Transverse colon (tissue), 4 donors: ENCODE results near the gene EZH1. TPM values are rescaled to one million over a fixed set of nuclear protein-coding genes. Genes with fewer than 3 reads are reported as not detected.
"Not testable (repeated sequence)": the region's sequence is repeated elsewhere in the genome, so short reads cannot be mapped to it uniquely, and the experiment has no call there.

Experiments used
- DNase-seq: peaks from one replicate; pipeline ENCODE4 v3.0.0-alpha.2; 2019
- H3K27ac ChIP-seq, 4 donors: fragments of 200-600 bp; sonication (generic); 2 replicates each; pipeline ENCODE4 v1.5.1; 2016 to 2018; ENCODE audit warnings: inconsistent platforms in 4 of 4
- H3K27me3 ChIP-seq: fragments of 200-600 bp; sonication (generic); 2 replicates; pipeline ENCODE4 v1.5.1; 2017; ENCODE audit warnings: inconsistent platforms
- H3K36me3 ChIP-seq, 4 donors: fragments of 200-600 bp; sonication (generic); 2 replicates each; pipeline ENCODE4 v1.5.1; 2017 to 2019; ENCODE audit warnings: inconsistent platforms in 4 of 4
- H3K4me1 ChIP-seq, 4 donors: fragments of 200-600 bp; sonication (generic); 2 replicates each; pipeline ENCODE4 v1.5.1; 2017 to 2020; ENCODE audit warnings: inconsistent platforms in 4 of 4
- H3K4me3 ChIP-seq, 4 donors: fragments of 200-600 bp; sonication (generic); 1 replicate in 1 of 4; 2 replicates in 3 of 4; pipeline versions ENCODE4 v1.5.1 to v1.6.1; 2017 to 2019; ENCODE audit warnings: inconsistent platforms in 4 of 4
- H3K9me3 ChIP-seq, 2 donors: fragments of 200-600 bp; sonication (generic); 2 replicates each; pipeline ENCODE4 v1.5.1; 2017 to 2019; ENCODE audit warnings: inconsistent platforms in 2 of 2
- CTCF ChIP-seq, 5 experiments: fragments of 200-600 bp in 3 of 5; fragments of 450-650 bp in 2 of 5; sonication (generic) in 3 of 5; IDR thresholded peaks; 1 replicate in 2 of 5; 2 replicates in 3 of 5; pipeline ENCODE4 v1.5.1; 2016 to 2017; ENCODE audit warnings: antibody characterized with exemption in 5 of 5, inconsistent platforms in 3 of 5, mild to moderate bottlenecking in 2 of 5, moderate library complexity in 1 of 5
- EP300 ChIP-seq: sonication (generic); formaldehyde crosslinking; IDR thresholded peaks from one replicate; pipeline ENCODE4 v1.6.1; 2017; ENCODE audit warnings: antibody characterized with exemption, low read depth
- POLR2A ChIP-seq: fragments of 450-650 bp; IDR thresholded peaks from one replicate; pipeline ENCODE4 v1.6.1; 2016; ENCODE audit warnings: antibody characterized with exemption, mild to moderate bottlenecking, moderate library complexity
- POLR2AphosphoS5 ChIP-seq, 3 donors: sonication (generic); formaldehyde crosslinking; IDR thresholded peaks; one replicate each; pipeline ENCODE4 v1.6.1; 2016; ENCODE audit warnings: antibody characterized with exemption in 3 of 3
- WGBS, 2 donors: methylation state at CpG; one replicate each; pipeline ENCODE4 v1.1.5; 2018; ENCODE audit warnings: low coverage in 1 of 2; 5-methylcytosine and 5-hydroxymethylcytosine counted together
- in situ Hi-C, 4 donors: fragments of 200-750 bp; cut with MboI; loops; one replicate each; pipeline versions ENCODE4 v1.15.0 to v1.15.1; 2017; ENCODE audit warnings: low sequenced_read_pairs in 3 of 4, low pct_ligation_motif_present in 1 of 4, low pct_unique_long_range_greater_than_20kb in 1 of 4
- intact Hi-C: fragments of 100-400 bp; cut with DNase I; formaldehyde crosslinking; loops from one replicate; pipeline ENCODE4 v1.15.1; 2023; ENCODE audit warnings: low total_unique reads
- total RNA-seq, 4 donors: library from RNA; depleted of rRNA; stranded (reverse); fragments of >200 nt; gene quantifications; one replicate each; pipeline ENCODE4 v1.1.0, GENCODE V29; 2016

The EZH1 gene
- total RNA-seq, 4 donors from 2014 or later: 30.4 to 159 (median 43.4) TPM

- Histone ChIP-seq H3K27me3 (no peaks in the 10 kb centered on the region), H3K4me3 (no peak overlapping the region), H3K27ac (no peak overlapping the region), H3K4me1 (peaks cover 19 to 31% (median 26%) of the 10 kb centered on the region in 4 donors), H3K36me3 (no peaks in the 10 kb centered on the region), H3K9me3 (no peaks in the 10 kb centered on the region)
- TF ChIP-seq CTCF (IDR thresholded peaks at IDR 0.05) (no peak), POLR2A (no peak), EP300 (no peak), POLR2AphosphoS5 (IDR thresholded peaks at IDR 0.05) (no peak)
- in situ Hi-C loops: no loop called here
- WGBS, 2 donors: 87% methylated on average over 14 of the region's 14 CpGs; no CpG with 5 or more reads in 1 of the 2 donors
- no peak for DNase-seq
- intact Hi-C loops: no loop called here
Measured at GRCh38 chr17:42665581-42666001, 79.2 kb downstream of the EZH1 start.

DNA sequence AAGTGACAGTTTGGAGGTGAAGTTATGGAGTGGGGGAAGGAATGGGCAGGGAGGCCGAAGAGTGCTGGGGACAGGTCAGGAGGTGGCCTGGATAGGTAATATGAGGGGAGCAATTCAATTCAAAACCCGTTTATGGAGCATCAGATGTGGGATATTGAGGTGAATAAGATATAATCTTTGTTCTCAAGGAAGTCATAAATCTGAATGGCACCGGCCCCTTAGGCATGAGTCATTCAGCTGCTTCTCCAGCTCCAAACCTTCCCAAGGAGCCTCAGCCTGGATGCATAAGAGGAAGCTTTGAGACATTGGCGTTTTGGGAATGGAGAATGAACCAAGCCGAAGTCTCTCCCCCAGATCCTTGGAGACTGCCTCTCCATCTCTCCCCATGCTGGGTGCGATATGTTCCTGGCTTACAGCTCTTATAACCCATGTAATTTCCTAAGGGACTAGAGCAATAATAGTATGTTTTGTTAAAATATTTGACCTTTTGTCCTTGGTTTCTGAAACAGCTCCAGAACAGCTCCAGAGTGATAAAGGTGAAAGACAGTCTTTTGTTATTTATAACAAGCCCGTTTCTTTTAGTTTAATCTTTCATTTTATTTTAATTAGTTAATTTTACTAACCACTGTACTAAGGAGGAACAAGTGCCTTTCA is 84.0 kb downstream of the EZH1 start:
- peaks cover 0 to 26% (median 17%) of the 10 kb centered on the region in 4 donors for H3K4me1 ChIP-seq
- WGBS, 2 donors: 32 to 46% methylated on average over 7 of the region's 7 CpGs
- H3K27me3 ChIP-seq: no peaks in the 10 kb centered on the region
- H3K4me3 ChIP-seq: no peak overlapping the region
- DNase-seq: peak; percentile 60
- no peaks in the 10 kb centered on the region for H3K36me3 ChIP-seq
- no peaks in the 10 kb centered on the region for H3K9me3 ChIP-seq
- intact Hi-C loops: no loop called here
- in situ Hi-C loops: no loop called here
- H3K27ac ChIP-seq: peak overlapping the region; percentile 2 to 39 (median 22)
- TF ChIP-seq POLR2AphosphoS5 (IDR thresholded peaks at IDR 0.05): no peak
- no peak for TF ChIP-seq CTCF (IDR thresholded peaks at IDR 0.05)
- no peak for TF ChIP-seq EP300
- no peak for TF ChIP-seq POLR2A

DNA sequence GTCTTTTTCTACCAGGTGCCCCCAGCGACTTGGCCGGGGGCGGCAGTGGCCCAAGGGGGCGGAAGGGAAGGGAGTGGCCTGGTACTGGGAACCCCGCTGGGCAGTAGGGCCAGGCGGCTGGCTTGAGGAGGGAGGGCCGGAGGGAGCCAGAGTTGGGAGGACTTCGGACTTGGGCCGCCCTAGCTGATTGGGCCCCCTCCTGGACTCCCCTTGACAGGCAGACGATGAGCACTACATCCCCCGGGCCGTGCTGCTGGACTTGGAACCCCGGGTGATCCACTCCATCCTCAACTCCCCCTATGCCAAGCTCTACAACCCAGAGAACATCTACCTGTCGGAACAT is 84.9 kb downstream of the EZH1 start:
- H3K9me3 ChIP-seq, intact Hi-C loops, in situ Hi-C loops, DNase-seq, H3K36me3 ChIP-seq, H3K27me3 ChIP-seq: not testable (repeated sequence)
- peak overlapping the region; percentile 70 to 88 (median 82) for H3K27ac ChIP-seq
- 100% methylated on average over 1 of the region's 14 CpGs; no CpG with 5 or more reads in 1 of the 2 donors for WGBS, 2 donors
- peaks cover 0 to 26% (median 17%) of the 10 kb centered on the region in 4 donors for H3K4me1 ChIP-seq
- peak overlapping the region in 3 of 4 donors; percentile 45 to 57 (median 53) for H3K4me3 ChIP-seq

DNA sequence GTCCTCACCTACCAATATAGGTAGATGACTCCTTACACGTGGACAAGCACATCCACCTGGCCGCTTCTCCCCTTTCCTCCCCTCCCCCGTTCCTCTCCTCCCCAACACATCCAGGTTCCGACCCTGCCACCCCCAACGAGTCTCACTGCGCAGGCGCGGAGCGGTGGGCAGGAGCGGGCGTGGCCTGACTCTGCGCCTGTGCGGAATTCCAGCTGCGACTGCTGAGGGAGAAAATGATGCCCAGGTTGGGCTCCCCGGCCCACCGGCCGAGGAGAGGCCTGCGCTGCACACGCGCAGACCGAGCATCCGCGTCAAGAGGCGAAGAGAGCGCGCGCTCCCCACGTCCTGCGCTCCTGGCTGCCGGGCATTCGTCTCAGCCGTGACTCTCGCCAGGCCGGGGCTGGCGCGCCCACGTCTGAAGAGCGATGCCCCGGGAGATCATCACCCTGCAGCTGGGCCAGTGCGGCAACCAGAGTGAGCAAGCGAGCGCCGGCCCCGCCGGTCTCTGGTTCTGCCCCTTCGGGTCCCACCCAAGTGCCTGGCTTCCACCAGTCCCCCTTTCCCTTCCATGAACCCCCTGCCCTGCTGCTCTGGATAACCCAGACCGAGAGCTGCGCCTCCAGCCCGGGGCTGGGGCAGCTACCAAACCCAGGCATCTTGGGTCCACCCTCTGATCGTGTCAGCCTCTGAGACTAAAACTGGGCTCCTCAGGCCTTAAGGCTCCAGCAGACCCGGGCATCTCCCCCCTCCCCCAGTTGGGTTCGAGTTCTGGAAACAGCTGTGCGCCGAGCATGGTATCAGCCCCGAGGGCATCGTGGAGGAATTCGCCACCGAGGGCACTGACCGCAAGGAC is 85.5 kb downstream of the EZH1 start, which contains the start of gene TUBG2:
TSS of gene TUBG2 (plus strand) at position 206 of the 853 bp plus-strand sequence. CDS start at position 426, 220 bp downstream.
- H3K27me3 ChIP-seq: peaks cover 4% of the 10 kb centered on the region
- H3K4me1 ChIP-seq: peaks cover 0 to 30% (median 20%) of the 10 kb centered on the region in 4 donors
- 0 to 2% methylated on average over 3 to 52 of the region's 59 CpGs for WGBS, 2 donors
- DNase-seq: peak; percentile 88
- peak within 1 kb of the TSS; percentile 45 to 57 (median 51) for H3K4me3 ChIP-seq
- no peaks in the 10 kb centered on the region for H3K36me3 ChIP-seq
- H3K27ac ChIP-seq: peak within 1 kb of the TSS; percentile 70 to 88 (median 82)
- intact Hi-C loops (no loop called here), in situ Hi-C loops (no loop called here)
- peak; percentile 65 to 78 (median 69) for TF ChIP-seq POLR2AphosphoS5 (IDR thresholded peaks at IDR 0.05)
- TF ChIP-seq EP300: no peak
- TF ChIP-seq POLR2A: peak; percentile 53
- no peak for TF ChIP-seq CTCF (IDR thresholded peaks at IDR 0.05)
- no peaks in the 10 kb centered on the region for H3K9me3 ChIP-seq
